ENCODE results near the gene SPINDOC.
"Not testable (repeated sequence)": the region's sequence is repeated elsewhere in the genome, so short reads cannot be mapped to it uniquely, and the experiment has no call there.

SPINDOC gene

GRCh38 chr11:63858628-63859550 lies 45.6 kb downstream of the SPINDOC start:
- no peak for DNase-seq

- no peak for DNase-seq
These were observed 49.7 kb downstream of the SPINDOC start for GRCh38 chr11:63862923-63863322.

GRCh38 chr11:63863620-63864019 lies 50.4 kb downstream of the SPINDOC start:
- DNase-seq: not testable (repeated sequence)

- DNase-seq: no peak
These were observed 53.0 kb downstream of the SPINDOC start for GRCh38 chr11:63866211-63866610.

GRCh38 chr11:63867511-63867910 lies 54.3 kb downstream of the SPINDOC start:
- DNase-seq: no peak

GRCh38 chr11:63868399-63869064 lies 55.3 kb downstream of the SPINDOC start:
- no peak for DNase-seq

- DNase-seq: no peak
These were observed 55.9 kb downstream of the SPINDOC start for GRCh38 chr11:63869171-63869591.

- no peak for DNase-seq
These were observed 56.4 kb downstream of the SPINDOC start for GRCh38 chr11:63869683-63870082.

GRCh38 chr11:63870351-63871140 lies 57.3 kb downstream of the SPINDOC start:
- no peak for DNase-seq

GRCh38 chr11:63871962-63872799 lies 58.9 kb downstream of the SPINDOC start:
- peak; percentile 31 for DNase-seq

GRCh38 chr11:63872800-63873197 lies 59.5 kb downstream of the SPINDOC start:
- no peak for DNase-seq

GRCh38 chr11:63873311-63873710 lies 60.1 kb downstream of the SPINDOC start:
- DNase-seq: no peak

- DNase-seq: peak; percentile 11
These were observed 61.3 kb downstream of the SPINDOC start for GRCh38 chr11:63874511-63874910.

GRCh38 chr11:63875506-63876065 lies 62.3 kb downstream of the SPINDOC start:
- DNase-seq: no peak

- DNase-seq: no peak
These were observed 63.4 kb downstream of the SPINDOC start for GRCh38 chr11:63876616-63877015.
